Right lobe of liver (tissue), 6 donors: ENCODE data around the gene OR6J1. TPM values are rescaled to one million over a fixed set of nuclear protein-coding genes. Genes with fewer than 3 reads are reported as not detected.

ENCODE experiments used
- ATAC-seq, 4 donors: fragments of 200-7000 bp; cut with Tn5 transposase; one replicate each; pipeline ENCODE4 v1.9.1; 2020; ENCODE audit warnings: mild to moderate bottlenecking in 4 of 4, moderate library complexity in 4 of 4
- DNase-seq, 3 donors: peaks; one replicate each; pipeline ENCODE4 v3.0.0-alpha.2; 2020
- H3K27ac ChIP-seq, 3 donors: fragments of 200-600 bp; one replicate each; pipeline ENCODE4 v1.8.0; 2022
- H3K27me3 ChIP-seq, 2 donors: fragments of 200-600 bp; one replicate each; pipeline ENCODE4 v1.8.0; 2022
- H3K36me3 ChIP-seq, 4 donors: fragments of 200-600 bp; sonication (generic) in 1 of 4; one replicate each; pipeline versions ENCODE4 v1.5.1 to v1.8.0; 2017 to 2022; ENCODE audit warnings: control low read depth in 1 of 4
- H3K4me1 ChIP-seq, 4 donors: fragments of 200-600 bp; sonication (generic) in 1 of 4; one replicate each; pipeline versions ENCODE4 v1.5.1 to v1.8.0; 2017 to 2022; ENCODE audit warnings: control low read depth in 1 of 4
- H3K4me3 ChIP-seq, 3 donors: fragments of 200-600 bp; one replicate each; pipeline ENCODE4 v1.8.0; 2022
- H3K9me3 ChIP-seq, 4 donors: fragments of 200-600 bp; sonication (generic) in 1 of 4; one replicate each; pipeline versions ENCODE4 v1.5.1 to v1.8.0; 2017 to 2022; ENCODE audit warnings: control low read depth in 1 of 4
- CTCF ChIP-seq, 4 donors: fragments of 200-600 bp in 3 of 4; fragments of 450-650 bp in 1 of 4; IDR thresholded peaks; one replicate each; pipeline versions ENCODE4 v1.5.1 to v1.8.0; 2016 to 2022; ENCODE audit warnings: antibody characterized with exemption in 4 of 4, mild to moderate bottlenecking in 2 of 4
- POLR2A ChIP-seq: fragments of 450-650 bp; IDR thresholded peaks from one replicate; pipeline ENCODE4 v1.6.1; 2017; ENCODE audit warnings: antibody characterized with exemption, mild to moderate bottlenecking
- WGBS: methylation state at CpG from one replicate; pipeline ENCODE4 v1.1.6; 2018; ENCODE audit warnings: low coverage, low lambda C conversion rate; ENCODE audit not compliant: insufficient coverage; ENCODE audit errors: missing lambda C conversion rate; 5-methylcytosine and 5-hydroxymethylcytosine counted together
- intact Hi-C, 2 donors: fragments of 100-400 bp; cut with DNase I; formaldehyde crosslinking; loops; one replicate each; pipeline versions ENCODE4 v1.11.2 to v1.14.1; 2022
- total RNA-seq, 6 experiments: library from RNA; depleted of rRNA in 2 of 6; stranded (reverse); fragments of >200 nt in 2 of 6; fragmentation: NEBNext Ultra II Directional in 3 of 6; extraction: Animal tissue kit (Norgen Biotek cat#: 25700) in 3 of 6; gene quantifications; one replicate each; pipeline versions ENCODE4 v1.1.0 to v1.2.4, GENCODE V29; 2016 to 2023
- donor health status: DM: no; HTN: yes; CAD: no.
- donor health status: DM: no; HTN: no; CAD: no.
- donor health status: DM: no; HTN: no; CAD: no.
- donor health status: DM: no; HTN: yes; CAD: no.
- donor health status: DM: no; HTN: yes; CAD: no.

The OR6J1 gene
- total RNA-seq, 6 experiments from 2014 or later = not detected

GRCh38 chr14:22600027-22600426 is 44.1 kb downstream of the OR6J1 start:
- intact Hi-C loops = no loop called here
- H3K27ac ChIP-seq = no peak overlapping the region
- peaks cover 0 to 20% (median 4%) of the 10 kb centered on the region in 4 donors for H3K4me1 ChIP-seq
- no peaks in the 10 kb centered on the region for H3K27me3 ChIP-seq
- peaks cover 0 to 37% (median 17%) of the 10 kb centered on the region in 4 donors for H3K36me3 ChIP-seq
- ATAC-seq (no peak), DNase-seq (no peak)
- H3K4me3 ChIP-seq = no peak overlapping the region
- no peak for TF ChIP-seq CTCF (IDR thresholded peaks at IDR 0.05)
- no peak for TF ChIP-seq POLR2A
- H3K9me3 ChIP-seq = no peaks in the 10 kb centered on the region

GRCh38 chr14:22599349-22599748 is 44.8 kb downstream of the OR6J1 start:
- H3K4me3 ChIP-seq = peak overlapping the region; percentile 73 to 96 (median 85)
- peak overlapping the region; percentile 86 to 94 (median 92) for H3K27ac ChIP-seq
- intact Hi-C loops = no loop called here
- DNase-seq (no peak), ATAC-seq (no peak)
- H3K9me3 ChIP-seq = no peaks in the 10 kb centered on the region
- no peaks in the 10 kb centered on the region for H3K27me3 ChIP-seq
- WGBS = 100% methylated on average over 1 of the region's 3 CpGs
- no peak for TF ChIP-seq CTCF (IDR thresholded peaks at IDR 0.05)
- TF ChIP-seq POLR2A = no peak
- H3K4me1 ChIP-seq = peaks cover 0 to 20% (median 4%) of the 10 kb centered on the region in 4 donors
- H3K36me3 ChIP-seq = peaks cover 0 to 30% (median 13%) of the 10 kb centered on the region in 4 donors

GRCh38 chr14:22598896-22599244 is 45.3 kb downstream of the OR6J1 start:
- H3K9me3 ChIP-seq = no peaks in the 10 kb centered on the region
- H3K27me3 ChIP-seq = no peaks in the 10 kb centered on the region
- ATAC-seq = peak; percentile 75 to 90 (median 81)
- intact Hi-C loops = no loop called here
- WGBS = 0% methylated on average over 5 of the region's 5 CpGs
- peak in 1 of 3 donors; percentile 51 for DNase-seq
- H3K36me3 ChIP-seq = peaks cover 0 to 25% (median 11%) of the 10 kb centered on the region in 4 donors
- H3K4me1 ChIP-seq = peaks cover 0 to 20% (median 4%) of the 10 kb centered on the region in 4 donors
- peak overlapping the region; percentile 73 to 96 (median 85) for H3K4me3 ChIP-seq
- TF ChIP-seq CTCF (IDR thresholded peaks at IDR 0.05) (peak in 3 of 4 donors; percentile 27 to 29 (median 27)), POLR2A (peak; percentile 19)
- H3K27ac ChIP-seq = peak overlapping the region; percentile 86 to 94 (median 92)

GRCh38 chr14:22598099-22598895 is 45.9 kb downstream of the OR6J1 start, which contains the start of gene ABHD4:
Gene ABHD4, plus strand, starts transcription at chr14:22598300. Its CDS starts 7 bp downstream, at chr14:22598307.
- ATAC-seq (peak; percentile 97 to 98 (median 98)), DNase-seq (peak; percentile 88 to 92 (median 90))
- peak within 1 kb of the TSS; percentile 73 to 96 (median 85) for H3K4me3 ChIP-seq
- H3K27me3 ChIP-seq = no peaks in the 10 kb centered on the region
- WGBS = 0% methylated on average over 12 of the region's 49 CpGs
- H3K36me3 ChIP-seq = peaks cover 0 to 19% (median 8%) of the 10 kb centered on the region in 4 donors
- peak within 1 kb of the TSS; percentile 86 to 94 (median 92) for H3K27ac ChIP-seq
- H3K9me3 ChIP-seq = no peaks in the 10 kb centered on the region
- TF ChIP-seq POLR2A = peak; percentile 68
- no peak for TF ChIP-seq CTCF (IDR thresholded peaks at IDR 0.05)
- intact Hi-C loops = no loop called here
- peaks cover 0 to 20% (median 4%) of the 10 kb centered on the region in 4 donors for H3K4me1 ChIP-seq
